NCI-H524 treated with DMSO at 0.1 percent for 48 hours (cell line): Measurements from ENCODE around the gene CXorf49.

ENCODE experiments used
- DNase-seq: peaks from one replicate; lab custom pipeline; 2025; lab: John Stamatoyannopoulos, UW

CXorf49 gene

GRCh38 chrX:71671938-71672337 is 46.1 kb downstream of the CXorf49 start:
- no peak for DNase-seq

DNA sequence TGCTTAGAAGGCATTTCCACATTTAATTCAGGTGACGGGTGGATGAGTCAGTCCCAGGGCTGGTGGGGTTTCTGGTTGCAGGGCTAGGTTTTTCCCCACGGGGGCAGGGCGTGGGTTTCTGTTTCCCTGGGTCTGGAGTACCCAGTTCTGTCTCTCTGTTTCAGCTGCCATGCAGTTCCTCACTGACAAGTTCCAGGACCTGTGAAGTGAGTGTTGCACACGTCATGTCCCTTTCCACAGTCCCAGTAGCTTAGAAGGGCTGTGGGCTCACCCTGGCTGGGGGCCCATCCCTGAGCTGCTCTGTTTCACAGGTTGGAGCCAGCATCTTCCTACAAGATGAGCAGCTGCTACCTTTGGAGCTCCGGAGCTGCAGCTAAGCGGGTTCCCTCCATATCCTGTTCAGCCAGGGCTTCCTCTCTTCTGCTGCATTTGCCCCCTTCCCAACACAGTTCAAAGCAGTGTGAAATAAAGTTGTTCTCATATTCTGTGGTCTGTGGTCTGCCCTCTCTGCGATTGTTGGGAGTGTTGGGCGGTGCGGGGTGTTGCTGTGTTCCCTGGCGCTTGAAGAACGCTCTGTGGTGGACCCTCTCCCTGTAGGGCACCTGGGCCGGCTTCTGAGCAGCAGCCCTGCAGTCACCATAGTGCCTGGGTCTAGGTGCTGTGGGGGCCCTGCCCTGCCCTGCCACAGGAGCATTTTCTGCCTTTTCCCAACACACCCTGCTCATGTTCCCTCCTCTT is 46.9 kb downstream of the CXorf49 start:
- no peak for DNase-seq

- peak; percentile 6 for DNase-seq
These were observed 48.1 kb downstream of the CXorf49 start for GRCh38 chrX:71669947-71670346.

- no peak for DNase-seq
These were observed 48.6 kb downstream of the CXorf49 start for GRCh38 chrX:71669492-71669891.

DNA sequence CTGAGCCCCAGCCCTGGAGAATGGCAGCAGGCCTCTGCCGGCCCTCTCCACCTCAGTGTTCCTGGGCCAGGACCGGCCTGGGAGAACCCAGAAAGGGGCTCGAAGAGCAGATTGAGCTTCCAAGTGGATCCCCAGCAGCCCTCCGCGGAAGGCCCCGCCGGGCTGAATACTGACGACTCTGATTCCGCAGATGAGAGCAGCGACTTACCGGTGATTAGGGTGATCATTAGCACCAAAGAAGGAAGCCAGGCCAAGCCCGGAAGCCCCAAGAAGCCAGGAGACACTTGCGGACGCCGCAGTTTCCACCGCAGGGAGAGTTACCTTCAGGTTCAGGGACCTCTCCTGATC is 49.9 kb downstream of the CXorf49 start:
- no peak for DNase-seq

GRCh38 chrX:71667328-71668247 is 50.5 kb downstream of the CXorf49 start, which contains the start of gene LOC101059915:
Gene LOC101059915, plus strand, starts transcription at chrX:71667546.
- DNase-seq, result no peak

GRCh38 chrX:71666240-71667223 is 51.6 kb downstream of the CXorf49 start:
- DNase-seq, result no peak

DNA sequence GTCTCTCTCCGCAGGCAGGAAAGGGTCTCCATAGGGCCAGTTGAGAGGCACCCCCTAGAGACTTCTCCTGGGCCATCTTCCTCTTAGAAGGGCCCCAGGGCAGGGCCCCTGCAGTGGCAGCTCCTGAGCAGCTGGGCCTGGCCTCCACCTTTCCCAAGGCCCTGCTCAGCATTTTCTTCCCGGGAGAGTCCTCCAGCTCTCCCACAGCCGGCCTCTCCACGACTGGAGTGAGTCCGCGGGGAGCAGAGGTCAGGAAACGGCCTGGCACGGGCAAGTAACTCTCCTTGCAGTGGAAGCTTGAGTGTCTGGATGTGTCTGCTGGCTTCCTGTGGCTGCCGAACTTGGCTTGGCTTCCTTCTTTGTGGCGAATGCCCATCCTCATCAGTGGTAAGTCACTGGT is 52.3 kb downstream of the CXorf49 start:
- no peak for DNase-seq

GRCh38 chrX:71664889-71665491 is 53.1 kb downstream of the CXorf49 start:
- DNase-seq, result no peak
